Right lobe of liver (tissue), 6 donors: ENCODE measurements around the gene KRTAP3-2. TPM values are rescaled to one million over a fixed set of nuclear protein-coding genes. Genes with fewer than 3 reads are reported as not detected.

Source experiments
- ATAC-seq, 4 donors: fragments of 200-7000 bp; cut with Tn5 transposase; one replicate each; pipeline ENCODE4 v1.9.1; 2020; ENCODE audit warnings: mild to moderate bottlenecking in 4 of 4, moderate library complexity in 4 of 4
- DNase-seq, 3 donors: peaks; one replicate each; pipeline ENCODE4 v3.0.0-alpha.2; 2020
- H3K27ac ChIP-seq, 3 donors: fragments of 200-600 bp; one replicate each; pipeline ENCODE4 v1.8.0; 2022
- H3K27me3 ChIP-seq, 2 donors: fragments of 200-600 bp; one replicate each; pipeline ENCODE4 v1.8.0; 2022
- H3K36me3 ChIP-seq, 4 donors: fragments of 200-600 bp; sonication (generic) in 1 of 4; one replicate each; pipeline versions ENCODE4 v1.5.1 to v1.8.0; 2017 to 2022; ENCODE audit warnings: control low read depth in 1 of 4
- H3K4me1 ChIP-seq, 4 donors: fragments of 200-600 bp; sonication (generic) in 1 of 4; one replicate each; pipeline versions ENCODE4 v1.5.1 to v1.8.0; 2017 to 2022; ENCODE audit warnings: control low read depth in 1 of 4
- H3K4me3 ChIP-seq, 3 donors: fragments of 200-600 bp; one replicate each; pipeline ENCODE4 v1.8.0; 2022
- H3K9me3 ChIP-seq, 4 donors: fragments of 200-600 bp; sonication (generic) in 1 of 4; one replicate each; pipeline versions ENCODE4 v1.5.1 to v1.8.0; 2017 to 2022; ENCODE audit warnings: control low read depth in 1 of 4
- POLR2A ChIP-seq: fragments of 450-650 bp; IDR thresholded peaks from one replicate; pipeline ENCODE4 v1.6.1; 2017; ENCODE audit warnings: antibody characterized with exemption, mild to moderate bottlenecking
- WGBS: methylation state at CpG from one replicate; pipeline ENCODE4 v1.1.6; 2018; ENCODE audit warnings: low coverage, low lambda C conversion rate; ENCODE audit not compliant: insufficient coverage; ENCODE audit errors: missing lambda C conversion rate; 5-methylcytosine and 5-hydroxymethylcytosine counted together
- intact Hi-C, 2 donors: fragments of 100-400 bp; cut with DNase I; formaldehyde crosslinking; loops; one replicate each; pipeline versions ENCODE4 v1.11.2 to v1.14.1; 2022
- total RNA-seq, 6 experiments: library from RNA; depleted of rRNA in 2 of 6; stranded (reverse); fragments of >200 nt in 2 of 6; fragmentation: NEBNext Ultra II Directional in 3 of 6; extraction: Animal tissue kit (Norgen Biotek cat#: 25700) in 3 of 6; gene quantifications; one replicate each; pipeline versions ENCODE4 v1.1.0 to v1.2.4, GENCODE V29; 2016 to 2023
- TF ChIP-seq, protein P1 (sequence below), 4 donors: fragments of 200-600 bp in 3 of 4; fragments of 450-650 bp in 1 of 4; IDR thresholded peaks; one replicate each; pipeline versions ENCODE4 v1.5.1 to v1.8.0; 2016 to 2022; ENCODE audit warnings: antibody characterized with exemption in 4 of 4, mild to moderate bottlenecking in 2 of 4
- donor health status: DM: no; HTN: yes; CAD: no.
- donor health status: DM: no; HTN: no; CAD: no.
- donor health status: DM: no; HTN: no; CAD: no.
- donor health status: DM: no; HTN: yes; CAD: no.
- donor health status: DM: no; HTN: yes; CAD: no.

Gene KRTAP3-2
- total RNA-seq, 6 experiments from 2014 or later = not detected

DNA sequence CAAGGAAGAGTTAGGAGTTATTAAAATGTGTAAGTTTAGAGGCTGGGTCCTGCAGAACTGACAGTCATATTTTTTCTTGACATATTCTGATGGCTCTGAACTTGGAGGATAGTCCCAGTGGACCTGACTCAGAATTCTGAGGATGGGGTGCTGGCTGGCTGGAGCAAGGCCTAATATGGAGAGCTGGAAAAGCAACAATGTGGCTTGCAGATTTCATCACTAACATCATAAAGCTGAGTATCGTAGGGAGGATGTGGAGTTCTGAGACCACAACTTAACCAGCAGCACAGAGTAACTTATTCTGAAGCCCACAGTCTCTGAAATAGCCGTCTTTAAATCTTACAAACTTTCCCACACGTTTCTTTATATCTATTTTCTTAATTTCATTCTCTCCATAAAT, 25.0 kb upstream of the KRTAP3-2 start:
- ATAC-seq (no peak), DNase-seq (no peak)
- no peaks in the 10 kb centered on the region for H3K4me1 ChIP-seq
- intact Hi-C loops = no loop called here
- TF ChIP-seq, protein P1, sequence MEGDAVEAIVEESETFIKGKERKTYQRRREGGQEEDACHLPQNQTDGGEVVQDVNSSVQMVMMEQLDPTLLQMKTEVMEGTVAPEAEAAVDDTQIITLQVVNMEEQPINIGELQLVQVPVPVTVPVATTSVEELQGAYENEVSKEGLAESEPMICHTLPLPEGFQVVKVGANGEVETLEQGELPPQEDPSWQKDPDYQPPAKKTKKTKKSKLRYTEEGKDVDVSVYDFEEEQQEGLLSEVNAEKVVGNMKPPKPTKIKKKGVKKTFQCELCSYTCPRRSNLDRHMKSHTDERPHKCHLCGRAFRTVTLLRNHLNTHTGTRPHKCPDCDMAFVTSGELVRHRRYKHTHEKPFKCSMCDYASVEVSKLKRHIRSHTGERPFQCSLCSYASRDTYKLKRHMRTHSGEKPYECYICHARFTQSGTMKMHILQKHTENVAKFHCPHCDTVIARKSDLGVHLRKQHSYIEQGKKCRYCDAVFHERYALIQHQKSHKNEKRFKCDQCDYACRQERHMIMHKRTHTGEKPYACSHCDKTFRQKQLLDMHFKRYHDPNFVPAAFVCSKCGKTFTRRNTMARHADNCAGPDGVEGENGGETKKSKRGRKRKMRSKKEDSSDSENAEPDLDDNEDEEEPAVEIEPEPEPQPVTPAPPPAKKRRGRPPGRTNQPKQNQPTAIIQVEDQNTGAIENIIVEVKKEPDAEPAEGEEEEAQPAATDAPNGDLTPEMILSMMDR (IDR thresholded peaks at IDR 0.05) = no peak
- TF ChIP-seq POLR2A = no peak
- H3K4me3 ChIP-seq = no peak overlapping the region
- WGBS = 40% methylated on average over 3 of the region's 3 CpGs
- no peaks in the 10 kb centered on the region for H3K27me3 ChIP-seq
- no peaks in the 10 kb centered on the region for H3K36me3 ChIP-seq
- no peak overlapping the region for H3K27ac ChIP-seq
- no peaks in the 10 kb centered on the region for H3K9me3 ChIP-seq

DNA sequence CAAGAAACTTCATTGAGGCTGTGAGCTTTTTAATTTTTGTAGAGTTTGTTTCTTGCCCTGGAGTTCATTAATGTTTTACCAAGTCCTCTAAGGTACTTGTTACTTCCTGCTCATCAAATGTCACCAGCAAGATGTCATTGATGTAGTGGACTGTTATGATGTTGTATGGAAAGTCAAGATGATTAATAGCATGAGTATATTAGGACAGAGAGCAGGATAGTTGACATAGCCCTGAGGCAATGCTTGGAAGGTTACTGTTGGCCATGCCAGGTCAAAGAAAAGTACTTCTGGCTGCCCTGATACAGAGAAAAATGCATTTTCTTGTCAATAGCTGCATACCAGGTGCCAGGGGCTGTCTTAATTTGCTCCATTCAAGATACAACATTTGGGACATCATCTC, 20.6 kb upstream of the KRTAP3-2 start:
- Histone ChIP-seq H3K36me3 (no peaks in the 10 kb centered on the region), H3K9me3 (no peaks in the 10 kb centered on the region), H3K4me1 (no peaks in the 10 kb centered on the region), H3K4me3 (no peak overlapping the region), H3K27me3 (no peaks in the 10 kb centered on the region), H3K27ac (no peak overlapping the region)
- intact Hi-C loops = no loop called here
- no peak for DNase-seq
- TF ChIP-seq POLR2A = no peak
- TF ChIP-seq, protein P1 (IDR thresholded peaks at IDR 0.05) = no peak
- ATAC-seq = no peak

DNA sequence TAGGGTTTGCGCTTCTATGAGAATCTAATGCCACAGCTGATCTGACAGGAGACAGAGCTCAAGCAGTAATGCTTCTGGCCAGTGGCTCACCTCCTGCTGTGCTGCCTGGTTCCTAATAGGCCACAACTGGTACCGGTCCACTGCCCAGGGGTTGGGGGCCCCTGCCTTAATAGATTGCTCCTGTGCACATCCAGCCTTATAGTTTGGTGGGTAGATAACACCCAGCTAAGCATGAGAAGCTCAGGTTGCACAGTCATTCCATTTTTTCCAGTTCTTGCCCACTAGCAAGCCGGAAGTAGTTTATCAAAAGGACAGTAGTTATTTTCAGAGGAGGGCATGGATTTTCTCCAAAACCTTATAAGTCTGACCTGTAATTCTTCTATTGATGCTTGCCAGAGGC, 19.7 kb upstream of the KRTAP3-2 start:
- no peak overlapping the region for H3K27ac ChIP-seq
- intact Hi-C loops = no loop called here
- H3K27me3 ChIP-seq = no peaks in the 10 kb centered on the region
- H3K9me3 ChIP-seq = no peaks in the 10 kb centered on the region
- DNase-seq = no peak
- no peak for ATAC-seq
- WGBS = 95% methylated on average over 2 of the region's 3 CpGs
- H3K4me1 ChIP-seq = no peaks in the 10 kb centered on the region
- no peak for TF ChIP-seq POLR2A
- TF ChIP-seq, protein P1 (IDR thresholded peaks at IDR 0.05) = no peak
- H3K36me3 ChIP-seq = no peaks in the 10 kb centered on the region
- no peak overlapping the region for H3K4me3 ChIP-seq

DNA sequence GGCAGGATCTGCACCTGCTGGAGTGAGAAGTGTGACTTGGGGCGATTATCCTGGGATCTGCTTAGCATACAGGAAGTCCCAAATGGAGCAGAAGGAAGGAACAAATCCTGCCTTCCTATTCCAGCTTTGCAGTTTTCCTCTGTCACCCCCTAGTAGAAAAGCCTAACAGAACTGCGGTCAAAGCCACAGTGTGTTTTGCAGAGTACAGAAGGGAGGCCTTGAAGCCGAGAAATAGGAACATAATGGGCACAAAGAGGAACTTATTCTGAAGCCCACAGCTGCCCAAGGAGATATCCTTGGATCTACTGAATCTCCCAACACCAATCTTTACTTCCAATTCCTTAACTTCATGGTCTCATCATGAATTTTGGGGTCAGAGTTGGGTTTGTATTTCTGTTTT, 18.8 kb upstream of the KRTAP3-2 start:
- no peak for ATAC-seq
- Histone ChIP-seq H3K9me3 (no peaks in the 10 kb centered on the region), H3K27ac (no peak overlapping the region), H3K4me3 (no peak overlapping the region), H3K4me1 (no peaks in the 10 kb centered on the region), H3K27me3 (no peaks in the 10 kb centered on the region), H3K36me3 (no peaks in the 10 kb centered on the region)
- TF ChIP-seq POLR2A = no peak
- TF ChIP-seq, protein P1 (IDR thresholded peaks at IDR 0.05) = no peak
- WGBS = 75% methylated on average over 3 of the region's 3 CpGs
- intact Hi-C loops = no loop called here
- no peak for DNase-seq

DNA sequence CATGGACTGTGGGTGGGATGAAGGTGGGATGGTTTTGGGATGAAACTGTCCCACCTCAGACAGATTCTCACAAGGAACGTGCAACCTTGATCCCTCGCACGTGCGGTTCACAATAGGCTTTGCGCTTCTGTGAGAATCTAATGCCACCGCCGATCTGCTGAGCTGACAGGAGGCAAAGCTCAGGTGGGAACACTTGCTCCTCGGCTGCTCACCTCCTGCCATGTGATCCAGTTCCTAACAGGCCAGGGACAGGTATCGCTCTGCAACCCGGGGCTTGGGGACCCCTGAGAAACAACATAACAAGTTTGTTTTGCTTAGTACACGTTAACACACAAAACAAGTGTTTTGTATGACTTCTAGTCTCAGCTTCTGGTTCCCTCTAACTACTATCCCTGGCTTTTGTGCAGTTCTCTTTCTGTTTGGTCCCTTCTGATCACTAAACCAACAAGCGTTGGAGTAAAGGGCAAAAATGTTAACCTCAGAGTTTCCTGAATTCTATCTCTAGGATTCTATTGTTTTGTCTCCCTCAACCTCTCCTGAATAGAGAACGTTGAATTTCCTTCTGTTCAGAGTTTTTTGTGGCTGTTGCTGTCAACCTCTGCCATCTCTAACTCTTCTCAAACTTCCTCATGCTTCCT, 17.0 kb upstream of the KRTAP3-2 start:
- no peaks in the 10 kb centered on the region for H3K9me3 ChIP-seq
- H3K27ac ChIP-seq = no peak overlapping the region
- no peaks in the 10 kb centered on the region for H3K4me1 ChIP-seq
- H3K27me3 ChIP-seq = no peaks in the 10 kb centered on the region
- intact Hi-C loops = no loop called here
- DNase-seq (no peak), ATAC-seq (no peak)
- no peaks in the 10 kb centered on the region for H3K36me3 ChIP-seq
- TF ChIP-seq POLR2A = no peak
- TF ChIP-seq, protein P1 (IDR thresholded peaks at IDR 0.05) = no peak
- H3K4me3 ChIP-seq = no peak overlapping the region
- WGBS = 43% methylated on average over 10 of the region's 13 CpGs
